H9 (cell line): ENCODE data around the gene SYCP2L. TPM values are rescaled to one million over a fixed set of nuclear protein-coding genes. Genes with fewer than 3 reads are reported as not detected.

Experiments used
- DNase-seq: peaks from one replicate; pipeline ENCODE4 v3.0.0-alpha.2; 2017
- H2AFZ ChIP-seq: one replicate; pipeline ENCODE4 v1.6.1; 2013; ENCODE audit warnings: mild to moderate bottlenecking, low read length, control low read depth, moderate library complexity
- H2AK5ac ChIP-seq: 2 replicates; pipeline ENCODE4 v1.6.1; 2013; ENCODE audit warnings: low read length, control low read depth, mixed read lengths; ENCODE audit not compliant: insufficient read length
- H2BK120ac ChIP-seq: one replicate; pipeline ENCODE4 v1.6.1; 2013; ENCODE audit warnings: low read depth, mild to moderate bottlenecking, low read length, control low read depth, inconsistent platforms; ENCODE audit not compliant: poor library complexity, severe bottlenecking
- H2BK12ac ChIP-seq: 2 replicates; pipeline ENCODE4 v1.6.1; 2013; ENCODE audit warnings: low read length, control low read depth, mixed read lengths, low read depth; ENCODE audit not compliant: insufficient read length
- H2BK15ac ChIP-seq: 2 replicates; pipeline ENCODE4 v1.6.1; 2013; ENCODE audit warnings: low read depth, low read length, control low read depth
- H2BK20ac ChIP-seq: one replicate; pipeline ENCODE4 v1.6.1; 2013; ENCODE audit warnings: low read depth, mild to moderate bottlenecking, low read length, control low read depth, inconsistent platforms; ENCODE audit not compliant: poor library complexity, severe bottlenecking
- H2BK5ac ChIP-seq: 2 replicates; pipeline ENCODE4 v1.6.1; 2013; ENCODE audit warnings: low read length, control low read depth, mixed read lengths; ENCODE audit not compliant: insufficient read length
- H3K14ac ChIP-seq: 2 replicates; pipeline ENCODE4 v1.6.1; 2013; ENCODE audit warnings: low read length, control low read depth; ENCODE audit not compliant: insufficient read depth
- H3K18ac ChIP-seq: 2 replicates; pipeline ENCODE4 v1.6.1; 2013; ENCODE audit warnings: low read depth, mild to moderate bottlenecking, mixed read lengths, low read length, control low read depth; ENCODE audit not compliant: insufficient read length
- H3K23ac ChIP-seq: 2 replicates; pipeline ENCODE4 v1.6.1; 2013; ENCODE audit warnings: low read length, control low read depth, mixed read lengths, low read depth; ENCODE audit not compliant: insufficient read length
- H3K23me2 ChIP-seq: 2 replicates; pipeline ENCODE4 v1.6.1; 2013; ENCODE audit warnings: low read depth, mild to moderate bottlenecking, mixed read lengths, low read length, control low read depth; ENCODE audit not compliant: insufficient read length, poor library complexity, severe bottlenecking
- H3K27ac ChIP-seq: 2 replicates; pipeline ENCODE4 v1.5.1; 2013; ENCODE audit warnings: low read length, control low read depth, mixed read lengths, low read depth; ENCODE audit not compliant: insufficient read length
- H3K27me3 ChIP-seq: 2 replicates; pipeline ENCODE4 v1.6.1; 2013; ENCODE audit warnings: low read length, control low read depth, inconsistent platforms; ENCODE audit not compliant: insufficient read depth
- H3K4ac ChIP-seq: 2 replicates; pipeline ENCODE4 v1.6.1; 2013; ENCODE audit warnings: low read depth, mild to moderate bottlenecking, control low read depth, inconsistent platforms, low read length, moderate library complexity
- H3K4me1 ChIP-seq: 2 replicates; pipeline ENCODE4 v1.6.1; 2013; ENCODE audit warnings: low read length, control low read depth, inconsistent platforms; ENCODE audit not compliant: insufficient read depth
- H3K4me2 ChIP-seq: 2 replicates; pipeline ENCODE4 v1.6.1; 2013; ENCODE audit warnings: low read length, control low read depth, mixed read lengths; ENCODE audit not compliant: insufficient read length, insufficient read depth
- H3K56ac ChIP-seq: 2 replicates; pipeline ENCODE4 v1.6.1; 2013; ENCODE audit warnings: low read depth, mild to moderate bottlenecking, mixed read lengths, low read length, control low read depth; ENCODE audit not compliant: insufficient read length
- H3K79me1 ChIP-seq: 2 replicates; pipeline ENCODE4 v1.6.1; 2013; ENCODE audit warnings: low read depth, mild to moderate bottlenecking, moderate library complexity, low read length, control low read depth, inconsistent platforms; ENCODE audit not compliant: insufficient read depth, poor library complexity, severe bottlenecking
- H3K79me2 ChIP-seq: 2 replicates; pipeline ENCODE4 v1.6.1; 2013; ENCODE audit warnings: low read length, control low read depth, inconsistent platforms; ENCODE audit not compliant: insufficient read depth
- H3K9ac ChIP-seq: 2 replicates; pipeline ENCODE4 v1.6.1; 2013; ENCODE audit warnings: low read length, control low read depth, mixed read lengths; ENCODE audit not compliant: insufficient read length; ENCODE audit errors: extremely low read depth
- H3K9me3 ChIP-seq: one replicate; pipeline ENCODE4 v1.6.1; 2013; ENCODE audit warnings: low read depth, low read length, inconsistent platforms; ENCODE audit not compliant: control insufficient read depth
- H3T11ph ChIP-seq: one replicate; pipeline ENCODE4 v1.6.1; 2013; ENCODE audit warnings: mild to moderate bottlenecking, low read length, control low read depth, inconsistent platforms
- H4K20me1 ChIP-seq: one replicate; pipeline ENCODE4 v1.6.1; 2013; ENCODE audit not compliant: control insufficient read depth, insufficient read length, insufficient read depth
- H4K5ac ChIP-seq: 2 replicates; pipeline ENCODE4 v1.6.1; 2013; ENCODE audit warnings: low read depth, mild to moderate bottlenecking, mixed read lengths, low read length, control low read depth; ENCODE audit not compliant: insufficient read length
- H4K8ac ChIP-seq: replicated peaks from 2 replicates; pipeline ENCODE4 v1.6.1; 2013; ENCODE audit warnings: low read length, control low read depth, mixed read lengths, low read depth; ENCODE audit not compliant: insufficient read length
- H4K91ac ChIP-seq: 2 replicates; pipeline ENCODE4 v1.6.1; 2013; ENCODE audit warnings: low read depth, mild to moderate bottlenecking, moderate library complexity, mixed read lengths, low read length, control low read depth; ENCODE audit not compliant: insufficient read length
- H3K27ac Mint-ChIP-seq, 3 experiments: 2 replicates in 2 of 3; 3 replicates in 1 of 3; pipeline ENCODE4 v1.8.0; 2020 to 2021; ENCODE audit warnings: mixed read lengths in 3 of 3, mild to moderate bottlenecking in 1 of 3, moderate library complexity in 1 of 3
- H3K27me3 Mint-ChIP-seq: 2 replicates; pipeline ENCODE4 v1.8.0; 2021; ENCODE audit warnings: low read depth, mild to moderate bottlenecking, moderate library complexity, mixed read lengths
- H3K36me3 Mint-ChIP-seq, 3 experiments: 2 replicates in 2 of 3; 3 replicates in 1 of 3; pipeline ENCODE4 v1.8.0; 2020 to 2021; ENCODE audit warnings: low read depth in 3 of 3, mixed read lengths in 3 of 3; ENCODE audit not compliant: insufficient read depth in 1 of 3
- H3K4me1 Mint-ChIP-seq, 2 experiments: 2 replicates each; pipeline ENCODE4 v1.8.0; 2020; ENCODE audit warnings: mixed read lengths in 2 of 2
- H3K4me3 Mint-ChIP-seq, 2 experiments: 2 replicates in 1 of 2; 3 replicates in 1 of 2; pipeline ENCODE4 v1.8.0; 2020 to 2021; ENCODE audit warnings: mild to moderate bottlenecking in 2 of 2, mixed read lengths in 2 of 2, moderate library complexity in 1 of 2
- H3K9me3 Mint-ChIP-seq, 2 experiments: 2 replicates in 1 of 2; 3 replicates in 1 of 2; pipeline ENCODE4 v1.8.0; 2020; ENCODE audit warnings: mild to moderate bottlenecking in 2 of 2, mixed read lengths in 2 of 2, moderate library complexity in 1 of 2
- WGBS: extraction: QIAGEN DNeasy Blood & Tissue Kit; methylation state at CpG from one replicate; pipeline ENCODE4 v1.1.7; 2013; ENCODE audit warnings: missing lambda C conversion rate, low lambda C conversion rate, mixed read lengths; ENCODE audit not compliant: insufficient read length; ENCODE audit errors: extremely low coverage; 5-methylcytosine and 5-hydroxymethylcytosine counted together
- total RNA-seq: library from RNA; stranded (reverse); gene quantifications from 2 replicates; pipeline ENCODE4 v1.2.1, GENCODE V29; 2021
- TF ChIP-seq, protein P1 (sequence below): fragments of 200-600 bp; sonication (generic); conservative IDR thresholded peaks from 3 replicates; pipeline ENCODE4 v1.8.0; 2021; ENCODE audit warnings: antibody characterized with exemption, mild to moderate bottlenecking

The SYCP2L gene
- total RNA-seq, 1 experiment from 2014 or later = 3.5 TPM

DNA sequence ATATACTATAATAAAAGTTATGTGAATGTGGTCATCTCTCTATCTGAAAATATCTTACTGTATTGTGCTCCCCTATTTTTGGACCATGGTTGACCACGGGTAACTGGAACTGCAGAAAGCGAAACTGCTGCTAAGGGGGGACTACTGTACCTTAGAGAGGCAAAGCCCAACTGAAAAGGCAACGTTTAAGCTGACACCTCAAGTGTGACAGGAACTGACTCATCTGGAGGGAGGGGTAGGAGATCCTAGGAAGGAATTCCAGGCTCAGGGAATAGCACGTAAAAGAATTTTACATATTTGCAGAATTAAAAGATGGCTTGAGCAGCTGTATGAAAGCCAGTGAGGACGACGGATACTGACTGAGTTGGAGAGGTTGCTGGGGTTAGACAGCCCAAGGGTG, 122.5 kb downstream of the SYCP2L start:
- Histone ChIP-seq H3K14ac (no peak overlapping the region), H2AFZ (no peak overlapping the region), H3K4ac (no peak overlapping the region), H3K9ac (no peak overlapping the region), H2BK12ac (no peak overlapping the region), H3K27ac (no peak overlapping the region), H3T11ph (no peak overlapping the region), H2BK120ac (no peak overlapping the region), H2AK5ac (no peak overlapping the region), H3K18ac (no peak overlapping the region), H4K20me1 (no peaks in the 10 kb centered on the region), H4K91ac (no peak overlapping the region), H2BK15ac (no peak overlapping the region), H3K4me1 (no peaks in the 10 kb centered on the region; the same call in 1 of the 2 replicates), H3K4me2 (no peak overlapping the region), H2BK20ac (no peak overlapping the region), H3K23ac (no peak overlapping the region), H2BK5ac (no peak overlapping the region), H4K5ac (no peak overlapping the region), H3K27me3 (no peaks in the 10 kb centered on the region), H4K8ac (no peak overlapping the region), H3K56ac (no peak overlapping the region), H3K9me3 (no peaks in the 10 kb centered on the region), H3K23me2 (no peaks in the 10 kb centered on the region), H3K79me2 (no peaks in the 10 kb centered on the region), H3K79me1 (no peaks in the 10 kb centered on the region)
- H3K27ac Mint-ChIP-seq = no peak overlapping the region
- H3K27me3 Mint-ChIP-seq = no peaks in the 10 kb centered on the region; the same call in none of the 2 replicates
- no peak for DNase-seq
- H3K36me3 Mint-ChIP-seq = no peaks in the 10 kb centered on the region
- H3K9me3 Mint-ChIP-seq = no peaks in the 10 kb centered on the region
- TF ChIP-seq, protein P1, sequence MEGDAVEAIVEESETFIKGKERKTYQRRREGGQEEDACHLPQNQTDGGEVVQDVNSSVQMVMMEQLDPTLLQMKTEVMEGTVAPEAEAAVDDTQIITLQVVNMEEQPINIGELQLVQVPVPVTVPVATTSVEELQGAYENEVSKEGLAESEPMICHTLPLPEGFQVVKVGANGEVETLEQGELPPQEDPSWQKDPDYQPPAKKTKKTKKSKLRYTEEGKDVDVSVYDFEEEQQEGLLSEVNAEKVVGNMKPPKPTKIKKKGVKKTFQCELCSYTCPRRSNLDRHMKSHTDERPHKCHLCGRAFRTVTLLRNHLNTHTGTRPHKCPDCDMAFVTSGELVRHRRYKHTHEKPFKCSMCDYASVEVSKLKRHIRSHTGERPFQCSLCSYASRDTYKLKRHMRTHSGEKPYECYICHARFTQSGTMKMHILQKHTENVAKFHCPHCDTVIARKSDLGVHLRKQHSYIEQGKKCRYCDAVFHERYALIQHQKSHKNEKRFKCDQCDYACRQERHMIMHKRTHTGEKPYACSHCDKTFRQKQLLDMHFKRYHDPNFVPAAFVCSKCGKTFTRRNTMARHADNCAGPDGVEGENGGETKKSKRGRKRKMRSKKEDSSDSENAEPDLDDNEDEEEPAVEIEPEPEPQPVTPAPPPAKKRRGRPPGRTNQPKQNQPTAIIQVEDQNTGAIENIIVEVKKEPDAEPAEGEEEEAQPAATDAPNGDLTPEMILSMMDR = no peak
- H3K4me3 Mint-ChIP-seq = no peak overlapping the region
- WGBS = no CpG with 5 or more reads among the region's 6 CpGs
- H3K4me1 Mint-ChIP-seq = peaks cover 15 to 18% of the 10 kb centered on the region in 2 experiments
